Measurements from ENCODE around the gene DENND6B. TPM values are rescaled to one million over a fixed set of nuclear protein-coding genes. Genes with fewer than 3 reads are reported as not detected.

The DENND6B gene
- total and polyA plus RNA-seq, 2 of the 13 experiments (the other 11 are each of a cell fraction or from before 2014, with no cell fraction given) = 0.95 to 3.8 TPM

- TF ChIP-seq ZNF687 (CRISPR knock-in tag; IDR thresholded peaks at IDR 0.05) (peak; percentile 21; the same call in 1 of the 2 replicates), RFXANK (CRISPR knock-in tag; IDR thresholded peaks at IDR 0.05) (no peak), ZNF772 (CRISPR knock-in tag; IDR thresholded peaks at IDR 0.05) (no peak), HDAC1 (CRISPR knock-in tag; IDR thresholded peaks at IDR 0.05) (peak; percentile 4; the same call in 1 of the 2 replicates), DBP (CRISPR knock-in tag; IDR thresholded peaks at IDR 0.05; ENCODE audit: not compliant biosample characterization) (no peak), ZFP36L1 (CRISPR knock-in tag; IDR thresholded peaks at IDR 0.05) (no peak), DMTF1 (CRISPR knock-in tag; IDR thresholded peaks at IDR 0.05) (no peak), ZBTB8A (CRISPR knock-in tag; IDR thresholded peaks at IDR 0.05; ENCODE audit: borderline replicate concordance, low read depth) (no peak), ZBTB10 (CRISPR knock-in tag; IDR thresholded peaks at IDR 0.05; ENCODE audit: borderline replicate concordance) (no peak), ZMYM4 (CRISPR knock-in tag; IDR thresholded peaks at IDR 0.05) (no peak), E2F5 (CRISPR knock-in tag; conservative IDR thresholded peaks at IDR 0.05) (no peak), TMF1 (CRISPR knock-in tag; IDR thresholded peaks at IDR 0.05; ENCODE audit: low read depth) (no peak), TBX3 (IDR thresholded peaks at IDR 0.05; ENCODE audit: borderline replicate concordance) (no peak), ZNF138 (CRISPR knock-in tag; IDR thresholded peaks at IDR 0.05; ENCODE audit: low read depth) (no peak), SRF (IDR thresholded peaks at IDR 0.05; ENCODE audit: low read depth, low read length) (no peak), ZNF691 (CRISPR knock-in tag; IDR thresholded peaks at IDR 0.05; ENCODE audit: borderline replicate concordance, low read depth) (0 out of 2 replicates have a peak, but pooled peaks have one; percentile 22), POLR2AphosphoS2 (IDR thresholded peaks at IDR 0.05; ENCODE audit: low read depth, low read length) (no peak)
These were observed 18.8 kb downstream of the DENND6B start (continued) for GRCh38 chr22:50307890-50308596.

Data from HepG2 (cell line).